Neural crest cell (in vitro differentiated cells): Measurements from ENCODE around the gene DCTN3. TPM values are rescaled to one million over a fixed set of nuclear protein-coding genes. Genes with fewer than 3 reads are reported as not detected.
A peak's percentile ranks its signal among the peaks of the same experiment; 100 is the strongest.

Source experiments
- DNase-seq: peaks from one replicate; pipeline ENCODE4 v3.0.0; 2021; ENCODE audit warnings: low read depth, mixed read lengths, low spot score
- H3K27ac Mint-ChIP-seq: one replicate; pipeline ENCODE4 v1.8.0; 2021; ENCODE audit warnings: mild to moderate bottlenecking, mixed read lengths; ENCODE audit not compliant: unreplicated experiment
- H3K27me3 Mint-ChIP-seq: 2 replicates; pipeline ENCODE4 v1.8.0; 2021; ENCODE audit warnings: low read depth, mild to moderate bottlenecking, mixed read lengths
- H3K36me3 Mint-ChIP-seq: 2 replicates; pipeline ENCODE4 v1.8.0; 2021; ENCODE audit warnings: low read depth, mild to moderate bottlenecking, mixed read lengths
- H3K4me1 Mint-ChIP-seq: 2 replicates; pipeline ENCODE4 v1.8.0; 2021; ENCODE audit warnings: mixed read lengths
- H3K4me3 Mint-ChIP-seq: one replicate; pipeline ENCODE4 v1.8.0; 2021; ENCODE audit warnings: mild to moderate bottlenecking, mixed read lengths
- H3K9me3 Mint-ChIP-seq: 2 replicates; pipeline ENCODE4 v1.8.0; 2021; ENCODE audit warnings: mixed read lengths
- CTCF ChIP-seq: fragments of 200-600 bp; sonication (generic); conservative IDR thresholded peaks from 2 replicates; pipeline ENCODE4 v1.5.0; 2021; ENCODE audit warnings: antibody characterized with exemption, mild to moderate bottlenecking
- total RNA-seq: library from RNA; stranded (reverse); gene quantifications from 2 replicates; pipeline ENCODE4 v1.2.1, GENCODE V29; 2021

DCTN3 gene
- total RNA-seq, 1 donor from 2014 or later, result 102 TPM

GRCh38 chr9:34570376-34570775 is 49.9 kb downstream of the DCTN3 start:
- Mint-ChIP-seq H3K27me3 (no peaks in the 10 kb centered on the region), H3K36me3 (no peaks in the 10 kb centered on the region), H3K4me1 (peaks cover 80% of the 10 kb centered on the region), H3K4me3 (peak overlapping the region; percentile 21), H3K9me3 (no peaks in the 10 kb centered on the region), H3K27ac (peak overlapping the region; percentile 64)
- no peak for DNase-seq
- TF ChIP-seq CTCF, result no peak

DNA sequence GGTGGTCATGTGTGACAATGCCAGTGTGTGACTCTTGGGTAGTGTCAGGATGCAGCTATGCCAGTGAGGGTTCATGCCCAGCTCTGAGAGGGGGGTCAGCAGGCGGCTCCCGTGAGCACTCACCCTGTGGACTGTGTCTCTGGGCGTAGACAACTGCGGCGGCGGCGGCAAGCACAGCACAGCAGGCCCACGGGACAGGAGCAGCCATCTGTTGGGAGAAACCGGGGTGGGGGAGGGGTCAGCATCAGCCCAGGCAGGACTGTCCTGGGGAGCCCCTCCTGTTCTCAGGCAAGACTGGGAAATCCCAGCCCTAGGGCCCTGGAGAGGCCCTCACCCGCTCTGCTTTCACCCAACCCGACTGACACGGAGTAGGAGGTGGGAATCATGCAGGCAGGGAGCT is 51.5 kb downstream of the DCTN3 start:
- Mint-ChIP-seq H3K4me1 (peaks cover 74% of the 10 kb centered on the region), H3K36me3 (peaks cover 7% of the 10 kb centered on the region), H3K4me3 (no peak overlapping the region), H3K9me3 (no peaks in the 10 kb centered on the region), H3K27ac (no peak overlapping the region), H3K27me3 (no peaks in the 10 kb centered on the region)
- no peak for TF ChIP-seq CTCF
- DNase-seq, result no peak

- no peaks in the 10 kb centered on the region for H3K27me3 Mint-ChIP-seq
- H3K27ac Mint-ChIP-seq, result peak overlapping the region; percentile 28
- no peak for DNase-seq
- peak overlapping the region; percentile 22 for H3K4me3 Mint-ChIP-seq
- peaks cover 73% of the 10 kb centered on the region for H3K4me1 Mint-ChIP-seq
- no peak for TF ChIP-seq CTCF
- H3K36me3 Mint-ChIP-seq, result peaks cover 14% of the 10 kb centered on the region
- no peaks in the 10 kb centered on the region for H3K9me3 Mint-ChIP-seq
Observed at GRCh38 chr9:34568133-34568532, 52.2 kb downstream of the DCTN3 start.

DNA sequence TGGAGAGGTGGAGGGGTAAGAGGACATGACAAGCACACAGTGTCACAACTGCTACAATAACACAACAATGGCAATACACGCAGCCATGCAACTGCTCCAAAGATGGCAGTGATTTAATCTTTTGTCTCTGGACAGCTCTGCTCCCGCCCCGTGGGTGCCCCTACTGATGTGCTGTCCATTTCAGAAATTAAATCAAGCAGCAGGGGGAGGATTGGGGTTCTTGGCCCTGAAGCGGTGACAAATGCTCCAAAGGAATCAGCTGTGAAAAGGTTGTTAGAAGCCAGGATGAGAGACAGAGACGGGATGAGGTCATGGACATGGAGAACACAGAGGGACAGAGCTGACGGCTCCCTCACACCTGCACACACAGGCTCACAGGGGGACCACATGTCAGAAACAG is 53.3 kb downstream of the DCTN3 start:
- H3K4me3 Mint-ChIP-seq, result peak overlapping the region; percentile 33
- no peak for TF ChIP-seq CTCF
- peaks cover 64% of the 10 kb centered on the region for H3K4me1 Mint-ChIP-seq
- peaks cover 23% of the 10 kb centered on the region for H3K36me3 Mint-ChIP-seq
- H3K9me3 Mint-ChIP-seq, result peaks cover 4% of the 10 kb centered on the region
- DNase-seq, result no peak
- H3K27ac Mint-ChIP-seq, result peak overlapping the region; percentile 73
- H3K27me3 Mint-ChIP-seq, result no peaks in the 10 kb centered on the region

GRCh38 chr9:34566322-34566721 is 54.0 kb downstream of the DCTN3 start:
- no peak for DNase-seq
- Mint-ChIP-seq H3K36me3 (peaks cover 23% of the 10 kb centered on the region), H3K9me3 (peaks cover 4% of the 10 kb centered on the region), H3K4me3 (peak overlapping the region; percentile 21), H3K27me3 (no peaks in the 10 kb centered on the region), H3K27ac (no peak overlapping the region), H3K4me1 (peaks cover 62% of the 10 kb centered on the region)
- no peak for TF ChIP-seq CTCF

- Mint-ChIP-seq H3K36me3 (peaks cover 23% of the 10 kb centered on the region), H3K27me3 (no peaks in the 10 kb centered on the region), H3K9me3 (peaks cover 4% of the 10 kb centered on the region), H3K4me3 (no peak overlapping the region), H3K27ac (no peak overlapping the region), H3K4me1 (peaks cover 62% of the 10 kb centered on the region)
- no peak for TF ChIP-seq CTCF
- DNase-seq, result no peak
Observed at GRCh38 chr9:34565856-34566255, 54.4 kb downstream of the DCTN3 start.
